ENCODE measurements around the gene OSBPL6.

Gene OSBPL6

DNA sequence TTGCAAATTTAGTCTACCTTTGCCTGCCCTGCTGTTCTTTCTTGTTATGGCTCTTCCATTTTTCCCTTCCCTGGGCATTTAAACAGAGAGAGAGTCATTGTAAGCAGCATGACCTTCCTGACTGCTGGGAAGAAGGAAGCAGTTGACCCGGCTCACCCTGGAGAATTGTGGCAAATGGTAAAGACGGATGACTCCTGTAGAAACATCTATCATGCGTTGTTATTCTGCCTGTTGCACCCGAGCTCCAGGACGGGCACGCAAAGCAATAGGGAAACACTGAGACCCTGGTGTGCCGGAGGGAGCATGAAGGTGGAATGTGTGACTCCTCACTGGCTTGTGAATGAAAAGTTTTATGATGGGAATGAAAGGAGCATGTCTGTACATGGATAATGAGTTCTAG lies 113.3 kb downstream of the OSBPL6 start:
- TF ChIP-seq GATA3 (IDR thresholded peaks at IDR 0.05; ENCODE audit: low read depth, low read length) (no peak), GATA2 (IDR thresholded peaks at IDR 0.05; ENCODE audit: low read depth, low read length) (no peak)

DNA sequence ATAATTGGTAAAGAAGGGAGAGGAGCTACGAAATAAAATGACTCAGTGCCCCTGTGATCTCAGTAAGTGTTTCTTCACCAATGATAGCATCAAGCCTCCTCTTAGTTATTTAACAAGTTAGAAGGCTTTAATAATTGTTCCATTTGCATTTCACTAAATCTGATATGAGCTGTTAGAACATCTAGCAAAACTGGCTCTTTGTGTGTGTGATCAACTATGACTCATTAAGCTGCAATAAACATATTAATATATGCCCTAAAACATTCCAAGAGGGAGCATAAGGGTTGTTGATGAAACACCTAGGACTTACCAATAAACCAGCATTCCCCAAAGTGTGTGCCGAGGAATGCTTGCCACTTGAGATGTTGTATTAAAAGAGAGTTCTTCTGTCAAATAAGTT lies 115.2 kb downstream of the OSBPL6 start:
- no peak for TF ChIP-seq GATA3 (IDR thresholded peaks at IDR 0.05; ENCODE audit: low read depth, low read length)
- no peak for TF ChIP-seq GATA2 (IDR thresholded peaks at IDR 0.05; ENCODE audit: low read depth, low read length)

DNA sequence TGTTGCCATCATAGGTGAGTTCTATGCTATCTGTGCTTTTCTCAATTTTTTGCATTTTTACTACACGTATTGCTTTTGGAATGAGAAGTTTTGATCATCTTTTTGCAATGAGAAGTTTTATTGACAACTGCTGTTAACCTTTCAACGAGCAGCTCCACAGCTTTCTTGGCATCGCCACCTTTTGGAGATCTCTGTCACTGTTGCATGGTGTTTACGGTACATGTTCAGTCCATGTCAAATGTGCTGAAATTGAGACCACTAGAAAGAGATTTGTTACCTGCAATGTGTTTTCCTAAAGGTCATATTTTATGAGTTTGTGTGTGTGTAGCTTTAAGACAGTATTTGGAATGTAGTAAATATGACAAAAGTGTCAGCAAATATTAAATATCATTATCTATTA lies 120.8 kb downstream of the OSBPL6 start:
- TF ChIP-seq GATA3 (IDR thresholded peaks at IDR 0.05; ENCODE audit: low read depth, low read length) (no peak), GATA2 (IDR thresholded peaks at IDR 0.05; ENCODE audit: low read depth, low read length) (no peak)

DNA sequence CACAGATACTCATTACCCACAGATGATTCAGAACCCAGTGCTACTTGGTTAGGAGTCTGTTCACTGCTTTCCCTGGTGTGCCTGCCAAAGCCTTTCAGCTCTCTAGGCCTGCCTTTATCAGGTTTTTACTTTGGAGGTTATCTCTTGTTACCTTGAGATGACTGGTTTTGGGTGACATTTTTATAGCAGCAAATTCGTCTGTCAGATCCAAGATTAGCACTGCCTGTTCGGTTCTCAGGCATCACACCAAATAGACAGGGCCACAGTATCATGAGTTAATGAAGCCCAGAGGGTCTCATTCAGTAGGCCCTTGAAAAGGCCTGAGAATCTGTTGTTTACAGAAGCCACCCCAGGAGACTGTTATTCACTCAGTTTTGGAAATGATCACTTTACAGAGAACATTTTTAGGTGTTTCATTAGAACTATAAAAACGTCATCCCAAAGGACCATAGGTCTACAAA lies 121.2 kb downstream of the OSBPL6 start:
- TF ChIP-seq GATA2 (IDR thresholded peaks at IDR 0.05; ENCODE audit: low read depth, low read length), result peak; percentile 75
- 0 out of 2 replicates have a peak, but pooled peaks have one; percentile 15 for TF ChIP-seq GATA3 (IDR thresholded peaks at IDR 0.05; ENCODE audit: low read depth, low read length)

DNA sequence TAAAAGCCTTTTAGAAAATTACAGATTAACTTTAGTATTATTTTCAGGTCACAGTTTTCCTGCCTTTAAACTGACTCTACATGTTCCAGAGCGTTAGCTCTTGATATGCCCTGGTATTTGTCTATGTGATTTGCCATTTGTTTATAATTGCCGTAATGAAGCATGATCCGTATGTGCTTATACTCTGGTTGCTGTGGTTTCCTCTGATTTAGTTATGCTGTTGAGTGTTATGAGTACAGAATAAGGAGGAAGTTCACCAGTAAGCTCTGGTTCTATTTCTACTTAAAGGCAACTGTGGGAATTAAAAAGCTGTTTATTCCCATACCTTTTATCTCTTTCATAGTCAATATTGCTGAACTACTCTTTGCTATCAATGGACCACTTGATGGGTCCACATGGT lies 123.5 kb downstream of the OSBPL6 start:
- no peak for TF ChIP-seq GATA2 (IDR thresholded peaks at IDR 0.05; ENCODE audit: low read depth, low read length)
- no peak for TF ChIP-seq GATA3 (IDR thresholded peaks at IDR 0.05; ENCODE audit: low read depth, low read length)

DNA sequence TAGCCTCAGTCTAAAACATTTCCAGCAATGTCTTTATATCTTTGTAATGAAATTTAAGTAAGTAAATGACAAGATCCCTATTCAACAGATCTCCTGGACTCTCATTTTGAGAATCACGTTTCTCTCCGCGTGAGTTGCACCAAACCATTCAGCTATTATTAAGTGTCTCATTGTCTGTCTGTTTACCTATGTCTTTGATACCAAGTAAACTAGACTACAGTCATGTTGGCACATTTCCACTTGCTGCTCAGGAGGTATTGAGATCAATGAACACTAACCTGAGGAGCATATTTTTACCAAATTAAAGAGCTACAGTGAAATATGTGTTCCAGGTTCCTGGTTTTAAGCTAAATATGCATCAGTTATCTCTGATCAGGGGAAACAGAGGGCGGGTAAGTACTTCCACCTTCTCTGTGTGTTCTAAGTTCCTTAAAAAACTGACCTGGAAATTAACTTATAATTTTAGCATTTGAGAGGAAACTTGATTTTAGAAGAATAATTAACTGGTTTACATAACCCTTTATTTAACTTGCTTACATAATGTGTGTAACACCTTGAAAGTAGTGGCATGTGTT lies 125.8 kb downstream of the OSBPL6 start:
- TF ChIP-seq GATA3 (IDR thresholded peaks at IDR 0.05; ENCODE audit: low read depth, low read length) (no peak), GATA2 (IDR thresholded peaks at IDR 0.05; ENCODE audit: low read depth, low read length) (no peak)

DNA sequence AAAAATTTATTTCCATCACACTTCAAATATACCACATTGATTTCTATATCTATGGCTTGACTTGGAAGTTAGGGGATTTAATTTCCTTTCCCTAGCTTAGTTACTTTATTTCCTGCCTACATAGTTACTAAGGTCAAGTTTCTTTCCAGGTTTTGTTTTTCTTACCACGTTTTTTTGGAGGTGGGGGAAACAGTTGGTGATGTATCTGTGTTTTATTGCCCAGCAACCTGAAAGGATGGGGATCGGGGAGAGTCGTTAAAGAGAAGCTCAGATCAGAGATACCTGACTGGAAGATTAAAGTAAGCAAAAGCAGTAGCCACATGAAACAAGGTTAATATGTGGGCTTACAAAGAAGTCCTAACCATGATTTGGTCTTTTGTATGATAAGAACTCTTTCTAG lies 127.8 kb downstream of the OSBPL6 start:
- TF ChIP-seq GATA3 (IDR thresholded peaks at IDR 0.05; ENCODE audit: low read depth, low read length) (no peak), GATA2 (IDR thresholded peaks at IDR 0.05; ENCODE audit: low read depth, low read length) (no peak)

DNA sequence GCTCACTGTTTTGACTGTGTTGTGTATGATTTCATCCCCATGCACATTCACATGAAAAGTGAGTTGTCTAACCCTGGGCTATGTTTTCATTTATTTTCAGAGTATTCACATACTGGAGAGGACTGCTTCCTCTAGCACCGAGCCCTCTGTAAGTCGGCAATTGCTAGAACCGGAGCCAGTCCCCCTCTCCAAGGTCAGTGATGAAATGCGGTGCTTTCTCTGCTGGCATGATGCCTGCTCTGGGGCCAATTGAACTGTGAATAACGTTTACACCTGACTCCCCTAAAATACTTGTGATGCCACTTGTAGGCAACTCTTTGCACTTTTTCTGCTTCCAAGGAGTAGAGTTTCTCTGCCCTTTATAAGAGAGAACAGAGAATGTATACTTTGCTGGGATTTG lies 129.8 kb downstream of the OSBPL6 start:
- no peak for TF ChIP-seq GATA2 (IDR thresholded peaks at IDR 0.05; ENCODE audit: low read depth, low read length)
- TF ChIP-seq GATA3 (IDR thresholded peaks at IDR 0.05; ENCODE audit: low read depth, low read length), result no peak

DNA sequence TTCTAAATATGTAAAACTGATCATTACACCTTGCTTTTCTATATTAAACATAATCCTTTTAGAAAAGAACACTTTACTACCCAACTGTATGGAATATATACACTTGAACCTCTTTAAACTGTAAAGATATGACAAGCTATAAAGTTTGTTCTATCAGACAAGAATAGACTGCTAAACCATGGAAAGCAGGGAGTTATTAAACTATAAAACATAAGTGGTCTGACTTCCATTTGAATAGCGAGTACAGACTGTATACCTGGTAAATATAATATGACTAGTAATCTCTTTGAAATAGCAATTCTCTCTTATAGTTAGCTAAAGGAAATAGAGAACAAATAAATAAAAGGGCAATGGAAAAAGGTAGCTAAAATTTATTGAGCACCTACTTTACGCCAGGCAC lies 131.0 kb downstream of the OSBPL6 start:
- no peak for TF ChIP-seq GATA2 (IDR thresholded peaks at IDR 0.05; ENCODE audit: low read depth, low read length)

DNA sequence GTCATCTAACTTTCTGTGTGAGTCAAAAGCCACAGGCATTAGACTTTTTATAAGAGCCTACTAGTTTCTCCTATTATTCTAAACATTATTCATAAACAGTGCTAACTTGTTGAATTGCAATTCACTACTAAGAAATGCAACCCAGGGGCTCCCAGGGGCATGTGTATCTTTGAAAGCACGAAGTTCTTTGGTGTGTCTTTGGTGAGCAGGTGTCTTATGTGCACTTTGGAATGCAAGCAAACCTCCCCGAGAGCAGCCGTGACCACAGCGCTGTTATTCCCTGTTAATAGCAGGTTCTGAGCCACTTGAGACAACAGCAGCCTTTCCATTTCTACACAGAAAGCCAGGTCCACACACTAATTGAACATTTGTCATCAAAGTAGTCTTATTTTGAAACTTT lies 133.2 kb downstream of the OSBPL6 start:
- TF ChIP-seq GATA2 (IDR thresholded peaks at IDR 0.05; ENCODE audit: low read depth, low read length), result no peak
- no peak for TF ChIP-seq GATA3 (IDR thresholded peaks at IDR 0.05; ENCODE audit: low read depth, low read length)

DNA sequence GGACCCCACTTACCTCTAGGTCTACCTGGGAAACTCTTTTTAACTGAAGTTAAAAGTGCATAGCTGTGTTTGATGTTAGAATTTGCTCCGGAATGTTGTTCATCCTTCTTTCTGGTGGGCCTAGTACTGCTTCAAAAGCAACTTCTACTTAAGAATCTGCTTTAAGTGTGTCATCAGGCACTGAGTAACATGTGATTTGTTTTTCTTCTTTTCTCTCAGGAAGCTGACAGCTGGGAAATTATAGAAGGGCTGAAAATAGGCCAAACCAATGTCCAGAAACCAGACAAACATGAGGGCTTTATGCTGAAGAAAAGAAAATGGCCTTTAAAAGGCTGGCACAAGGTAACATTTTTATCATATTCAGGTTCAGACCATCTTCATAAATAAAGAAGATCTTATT lies 133.7 kb downstream of the OSBPL6 start:
- no peak for TF ChIP-seq GATA2 (IDR thresholded peaks at IDR 0.05; ENCODE audit: low read depth, low read length)
- TF ChIP-seq GATA3 (IDR thresholded peaks at IDR 0.05; ENCODE audit: low read depth, low read length), result no peak

DNA sequence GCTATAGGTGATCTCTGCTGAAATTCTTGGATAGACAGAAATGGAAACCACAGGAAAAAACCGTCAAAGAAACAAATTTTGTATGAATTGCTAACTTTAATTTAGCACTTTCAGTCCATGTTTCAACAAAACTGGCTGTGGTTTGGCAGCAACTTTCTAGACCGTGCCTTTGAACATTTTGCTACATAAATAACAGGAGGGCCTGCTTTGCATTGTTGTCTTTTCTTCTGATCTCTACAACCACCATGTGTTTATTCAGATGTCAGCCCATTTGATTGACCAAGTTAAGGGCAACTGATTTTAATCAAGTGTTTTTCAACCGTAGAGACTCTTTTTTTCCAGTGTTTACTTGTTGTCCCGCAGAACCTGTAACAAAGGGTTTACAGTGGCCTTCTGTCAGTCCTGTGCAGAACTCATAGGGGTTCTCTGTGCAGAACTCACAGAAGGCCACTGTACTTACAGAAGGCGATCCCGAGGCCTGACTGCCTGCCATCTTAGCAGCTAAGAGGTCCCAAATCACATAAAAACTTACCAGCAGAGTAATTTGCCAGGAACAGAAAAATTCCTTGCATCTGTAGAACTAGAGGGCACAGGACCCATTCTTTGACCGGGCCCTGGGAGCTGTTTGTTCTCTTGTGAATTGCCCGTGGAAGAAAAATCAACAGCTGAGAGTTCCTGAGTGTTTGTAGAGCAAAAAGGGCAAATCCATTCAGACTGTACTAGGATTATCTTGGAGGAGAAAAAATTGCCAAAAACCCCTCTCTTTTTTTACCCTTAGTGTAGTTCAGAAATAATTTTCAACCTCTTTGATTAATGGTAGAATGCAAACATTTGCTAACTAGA lies 136.1 kb downstream of the OSBPL6 start:
- TF ChIP-seq GATA2 (IDR thresholded peaks at IDR 0.05; ENCODE audit: low read depth, low read length), result no peak
- TF ChIP-seq GATA3 (IDR thresholded peaks at IDR 0.05; ENCODE audit: low read depth, low read length), result no peak

DNA sequence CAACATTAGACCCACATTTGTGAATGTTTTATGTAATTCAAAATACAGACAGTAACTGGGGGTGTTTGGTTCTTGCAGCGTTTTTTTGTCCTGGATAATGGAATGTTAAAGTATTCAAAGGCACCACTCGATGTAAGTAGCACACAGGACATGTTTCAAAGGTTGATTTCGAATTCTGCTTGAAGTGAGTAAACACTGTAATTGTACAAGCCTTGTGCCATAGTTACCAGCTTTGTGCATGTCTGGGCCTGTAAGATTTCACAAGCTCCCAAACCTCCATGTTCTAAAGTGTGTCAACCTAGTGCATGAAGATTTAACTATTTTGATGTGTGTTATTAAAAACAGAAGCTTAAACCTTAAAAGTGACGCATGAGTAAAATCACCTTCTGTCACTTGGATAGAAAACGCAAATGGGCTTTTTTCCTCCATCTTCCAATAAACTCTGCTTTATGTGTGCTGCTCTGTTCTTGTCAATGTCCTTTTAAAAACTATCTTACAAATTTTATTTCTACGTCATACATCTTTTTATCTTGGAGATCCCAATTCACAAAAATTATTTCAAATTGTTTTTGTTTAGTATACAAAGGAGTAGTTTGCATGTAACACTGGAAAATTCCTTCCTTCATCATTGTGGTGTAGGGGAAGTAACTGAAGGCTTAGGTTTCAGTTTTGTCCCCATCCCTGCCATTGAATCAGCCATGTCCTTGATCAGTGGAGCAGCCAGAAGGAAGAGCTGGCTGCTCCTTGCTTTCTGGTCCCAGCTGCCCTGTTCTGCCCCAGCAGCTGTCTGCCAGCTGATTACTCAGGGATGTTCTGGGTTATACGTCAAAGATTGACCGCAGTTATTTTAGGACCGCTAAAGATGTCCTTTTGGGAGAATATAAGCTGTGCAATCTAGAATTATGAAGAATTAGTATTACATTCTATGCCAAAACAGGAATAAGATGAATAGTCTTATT lies 137.4 kb downstream of the OSBPL6 start:
- TF ChIP-seq GATA2 (IDR thresholded peaks at IDR 0.05; ENCODE audit: low read depth, low read length), result no peak
- TF ChIP-seq GATA3 (IDR thresholded peaks at IDR 0.05; ENCODE audit: low read depth, low read length), result no peak

DNA sequence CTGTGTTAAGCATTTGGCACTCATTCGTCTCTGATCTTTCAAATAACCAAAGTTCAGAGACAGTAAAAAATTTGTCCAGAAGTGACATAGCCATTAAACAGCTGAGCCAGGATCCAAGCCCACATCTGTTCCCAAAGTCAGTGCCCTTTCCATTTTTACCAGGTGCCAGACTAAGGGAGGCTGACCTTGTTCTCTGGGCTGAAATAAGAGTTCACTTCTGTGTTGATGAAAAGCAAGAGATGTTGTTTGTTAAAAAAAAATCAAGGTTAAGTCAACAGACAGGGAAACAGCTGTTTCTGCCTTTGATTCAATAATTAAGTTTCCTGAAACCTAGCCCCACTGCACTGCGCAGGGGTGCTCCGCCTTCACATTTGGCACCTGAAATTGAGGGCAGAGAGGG lies 139.5 kb downstream of the OSBPL6 start:
- TF ChIP-seq GATA2 (IDR thresholded peaks at IDR 0.05; ENCODE audit: low read depth, low read length), result no peak
- TF ChIP-seq GATA3 (IDR thresholded peaks at IDR 0.05; ENCODE audit: low read depth, low read length), result no peak

Measured in SH-SY5Y (cell line).